ENCODE results near the gene STX19.
A peak's percentile ranks its signal among the peaks of the same experiment; 100 is the strongest.
"Not testable (repeated sequence)": the region's sequence is repeated elsewhere in the genome, so short reads cannot be mapped to it uniquely, and the experiment has no call there.

Gene STX19, protein sequence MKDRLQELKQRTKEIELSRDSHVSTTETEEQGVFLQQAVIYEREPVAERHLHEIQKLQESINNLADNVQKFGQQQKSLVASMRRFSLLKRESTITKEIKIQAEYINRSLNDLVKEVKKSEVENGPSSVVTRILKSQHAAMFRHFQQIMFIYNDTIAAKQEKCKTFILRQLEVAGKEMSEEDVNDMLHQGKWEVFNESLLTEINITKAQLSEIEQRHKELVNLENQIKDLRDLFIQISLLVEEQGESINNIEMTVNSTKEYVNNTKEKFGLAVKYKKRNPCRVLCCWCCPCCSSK
- total RNA-seq: 0 to 0.11 (median 0.05) reads per million in 3 experiments

DNA sequence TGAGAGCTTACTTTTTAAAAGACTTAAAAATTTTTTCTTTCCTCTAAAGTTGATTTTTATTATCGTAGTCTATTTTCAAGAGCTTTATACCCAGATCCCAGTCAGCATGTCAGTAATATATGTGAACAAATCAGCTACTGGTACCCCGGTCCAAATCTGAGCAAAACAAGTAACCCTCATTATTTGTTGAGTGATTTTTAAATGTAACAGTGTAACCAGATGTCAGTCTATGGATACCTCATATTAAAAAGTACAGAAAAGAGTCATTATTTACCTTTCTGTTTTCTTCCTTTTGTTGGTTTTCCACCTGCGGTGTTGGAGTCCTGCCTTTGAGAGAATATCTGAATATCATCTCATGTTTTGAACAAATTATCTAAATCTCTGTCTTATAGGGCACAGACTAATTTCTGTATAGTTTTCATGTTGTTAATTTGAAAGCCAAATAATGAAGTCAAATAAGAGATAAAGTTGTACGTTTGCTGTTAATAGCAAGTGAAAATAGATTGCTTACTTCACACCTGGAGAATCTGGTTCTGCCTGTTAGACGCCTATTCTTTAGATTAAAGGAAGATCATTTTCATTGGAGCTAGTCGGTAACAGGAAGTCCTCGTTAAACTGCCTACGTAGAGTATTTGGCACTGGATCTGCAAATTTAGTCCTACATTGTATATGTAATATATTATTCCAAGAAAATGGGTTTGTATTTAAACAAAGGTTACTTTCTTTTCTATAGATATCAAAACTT is at the start of gene STX19:
STX19 (minus strand) TSS at position 505 of the 745 bp plus-strand sequence. CDS start 13,328 bp downstream, outside the sequence.
- no peak for DNase-seq

DNA sequence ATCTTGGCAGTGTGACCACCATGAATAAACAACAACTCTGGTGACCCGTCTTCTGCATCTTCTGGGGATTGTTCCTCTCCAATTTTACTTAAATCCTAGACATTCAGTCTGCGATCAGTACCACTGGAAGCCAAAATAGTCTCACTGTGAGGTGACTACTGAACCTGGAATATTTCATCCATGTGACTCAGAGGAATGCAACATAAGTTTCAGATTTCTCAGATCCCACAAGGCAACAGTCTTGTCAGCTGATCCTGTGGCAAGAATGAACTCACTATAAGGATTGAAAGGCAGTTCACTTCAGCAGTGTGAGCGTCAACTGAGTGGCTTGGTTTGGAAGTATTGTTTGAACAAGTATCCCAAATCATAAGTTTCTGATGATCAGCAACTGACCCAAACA is 47.7 kb upstream of the STX19 start:
- DNase-seq: no peak

DNA sequence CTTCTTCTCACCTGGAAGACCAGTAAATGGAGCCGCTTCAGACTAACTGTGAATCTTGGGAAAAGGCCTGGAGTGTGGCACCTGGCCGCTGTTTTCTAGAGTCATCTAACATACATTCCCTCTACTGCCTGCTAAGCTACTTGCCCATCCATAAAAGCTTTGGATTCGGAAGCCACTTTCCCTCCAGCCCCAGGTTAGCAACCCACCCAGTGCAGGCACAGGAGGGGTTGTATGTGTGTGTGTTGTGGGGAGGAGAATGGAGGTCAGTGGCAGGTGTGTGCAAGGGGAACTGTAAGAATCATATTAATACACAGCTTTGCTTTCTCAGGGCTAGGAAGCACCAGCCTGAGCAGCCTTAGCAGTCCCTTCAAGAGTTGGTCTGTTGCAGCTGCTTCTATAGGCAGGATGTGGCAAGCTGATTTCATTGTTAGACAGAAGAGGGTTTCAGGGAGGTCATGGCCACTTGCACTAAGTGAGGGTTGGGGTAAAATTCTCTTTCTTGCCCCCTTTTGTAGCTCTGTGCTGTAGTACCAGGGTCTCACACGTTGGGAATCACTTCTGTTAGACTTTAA is 43.4 kb upstream of the STX19 start:
- no peak for DNase-seq

GRCh38 chr3:94070341-94070911 is 42.0 kb upstream of the STX19 start:
- DNase-seq: no peak

DNA sequence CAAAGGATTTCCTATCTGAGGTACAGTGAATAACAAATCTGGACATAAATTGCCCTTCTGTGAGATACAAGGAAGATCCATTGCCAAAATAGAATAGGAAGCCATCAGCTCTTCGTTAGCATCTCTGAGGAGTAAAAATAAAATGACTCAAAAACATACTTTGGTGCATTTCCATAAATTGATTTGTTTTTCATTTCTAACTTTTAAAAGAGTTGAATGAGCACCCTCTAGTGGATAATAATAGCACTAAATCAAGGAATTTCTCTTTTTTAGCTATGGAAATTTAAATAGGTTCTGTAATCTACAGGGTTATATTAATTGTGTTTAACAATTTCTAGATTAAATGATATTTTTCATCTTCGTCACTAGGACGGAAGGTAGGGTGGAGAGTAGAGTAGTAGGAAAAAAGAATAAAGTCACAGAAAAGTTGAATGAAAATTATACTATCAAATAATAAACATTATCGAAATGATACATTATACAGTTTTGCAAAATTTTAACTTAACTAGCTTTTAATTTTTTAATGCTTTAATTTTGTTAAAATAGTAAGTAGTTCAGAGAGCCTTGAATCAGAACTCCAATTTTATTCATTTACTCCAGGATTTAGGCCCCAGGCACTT is 40.9 kb upstream of the STX19 start:
- peak; percentile 15 for DNase-seq

DNA sequence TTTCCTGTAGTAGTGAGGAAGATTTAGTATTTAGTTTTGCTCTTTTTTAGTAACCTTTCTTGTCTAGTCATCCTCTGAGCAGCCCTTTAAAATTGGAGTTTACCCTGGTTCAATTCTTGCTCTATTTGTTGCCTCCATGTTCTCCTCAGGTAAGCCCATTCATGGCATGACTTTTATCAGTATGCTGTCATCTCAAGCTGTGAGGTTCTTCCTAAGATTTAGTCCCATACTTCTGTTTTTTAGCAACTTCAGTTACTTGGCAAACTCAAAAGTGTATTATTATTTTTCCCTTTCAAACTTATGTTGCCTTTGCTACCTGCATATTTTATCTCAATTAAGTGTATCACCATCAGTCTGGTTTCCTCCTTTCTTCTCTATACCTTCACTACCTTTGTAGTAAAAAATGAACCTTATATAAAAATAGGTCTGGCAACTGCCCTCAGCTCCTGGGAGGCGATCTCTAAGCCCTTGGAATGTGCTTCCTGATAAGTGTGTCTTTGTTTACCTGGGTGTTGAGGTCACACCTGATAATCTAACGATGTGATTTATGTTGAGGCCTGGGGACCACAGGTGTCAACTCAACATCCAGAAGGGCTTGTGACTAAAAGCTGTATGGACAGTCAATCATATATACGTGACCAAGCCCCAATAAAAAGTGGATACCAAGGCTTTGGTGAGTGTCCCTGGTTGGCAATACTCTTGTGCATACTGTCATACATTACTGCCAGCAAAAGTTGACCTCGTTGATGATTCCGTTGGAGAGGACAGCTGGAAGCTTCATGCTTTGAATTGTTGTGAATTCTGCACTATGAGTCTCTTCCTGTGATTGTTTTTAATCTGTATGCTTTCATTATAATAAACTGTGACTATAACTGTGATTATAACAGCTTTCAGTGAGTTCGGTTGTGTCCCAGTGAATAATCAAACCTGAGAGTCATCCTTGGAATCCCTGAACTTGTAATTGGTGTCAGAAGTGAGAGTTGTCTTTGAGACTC is 38.4 kb upstream of the STX19 start:
- DNase-seq: no peak

- no peak for DNase-seq
Observed at GRCh38 chr3:94065819-94066480, 37.6 kb upstream of the STX19 start.

GRCh38 chr3:94065122-94065521 is 36.7 kb upstream of the STX19 start:
- DNase-seq: no peak

GRCh38 chr3:94064243-94064860 is 36.0 kb upstream of the STX19 start:
- DNase-seq: no peak

- DNase-seq: no peak
Observed at GRCh38 chr3:94063496-94064119, 35.2 kb upstream of the STX19 start.

- peak; percentile 91 for DNase-seq
Observed at GRCh38 chr3:94062513-94063404, 34.4 kb upstream of the STX19 start, which contains the start of the genes DHFR2 and NSUN3. TSS of gene DHFR2 (minus strand) at chr3:94062916. CDS start at chr3:94061511, 1,405 bp downstream. TSS of gene NSUN3 (plus strand) at chr3:94063061. CDS start at chr3:94063127, 66 bp downstream.

DNA sequence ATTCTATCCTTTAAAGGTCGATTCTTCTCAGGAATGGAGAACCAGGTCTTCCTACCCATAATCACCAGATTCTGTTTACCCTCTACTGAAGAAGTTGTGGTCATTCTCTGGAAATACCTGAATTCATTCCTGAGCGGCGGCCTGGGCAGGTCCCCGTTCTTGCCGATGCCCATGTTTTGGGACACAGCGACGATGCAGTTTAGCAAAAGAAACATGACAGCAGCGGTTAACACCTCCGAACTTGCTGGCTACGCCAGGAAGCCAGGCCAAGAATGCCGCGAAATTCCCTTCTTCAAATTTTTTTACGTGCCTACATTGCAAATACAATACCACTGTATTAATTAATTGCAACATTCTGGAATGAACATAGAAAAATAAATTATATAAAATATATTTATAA is 32.9 kb upstream of the STX19 start:
- no peak for DNase-seq

- no peak for DNase-seq
Observed at GRCh38 chr3:94050546-94050945, 22.1 kb upstream of the STX19 start.

DNA sequence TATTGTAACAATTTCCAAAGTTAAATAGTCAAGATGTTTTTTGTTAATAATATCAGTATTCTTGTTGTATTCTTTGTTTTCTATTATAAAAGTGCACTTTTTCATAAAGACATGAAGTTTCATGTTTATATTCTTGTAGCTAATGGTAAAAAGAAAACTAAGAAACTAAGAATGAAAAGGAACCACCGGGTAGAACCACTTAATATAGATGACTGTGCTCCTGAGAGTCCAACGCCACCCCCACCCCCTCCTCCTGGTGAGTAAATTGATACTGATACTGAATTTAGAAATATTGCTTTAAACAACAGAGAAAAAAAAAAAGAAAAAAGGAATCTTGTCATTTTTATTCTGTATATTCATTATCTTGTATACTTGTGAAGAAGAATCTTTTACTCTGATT is 20.9 kb upstream of the STX19 start:
- DNase-seq: no peak

- DNase-seq: no peak
Observed at GRCh38 chr3:94046533-94046932, 18.1 kb upstream of the STX19 start.

DNA sequence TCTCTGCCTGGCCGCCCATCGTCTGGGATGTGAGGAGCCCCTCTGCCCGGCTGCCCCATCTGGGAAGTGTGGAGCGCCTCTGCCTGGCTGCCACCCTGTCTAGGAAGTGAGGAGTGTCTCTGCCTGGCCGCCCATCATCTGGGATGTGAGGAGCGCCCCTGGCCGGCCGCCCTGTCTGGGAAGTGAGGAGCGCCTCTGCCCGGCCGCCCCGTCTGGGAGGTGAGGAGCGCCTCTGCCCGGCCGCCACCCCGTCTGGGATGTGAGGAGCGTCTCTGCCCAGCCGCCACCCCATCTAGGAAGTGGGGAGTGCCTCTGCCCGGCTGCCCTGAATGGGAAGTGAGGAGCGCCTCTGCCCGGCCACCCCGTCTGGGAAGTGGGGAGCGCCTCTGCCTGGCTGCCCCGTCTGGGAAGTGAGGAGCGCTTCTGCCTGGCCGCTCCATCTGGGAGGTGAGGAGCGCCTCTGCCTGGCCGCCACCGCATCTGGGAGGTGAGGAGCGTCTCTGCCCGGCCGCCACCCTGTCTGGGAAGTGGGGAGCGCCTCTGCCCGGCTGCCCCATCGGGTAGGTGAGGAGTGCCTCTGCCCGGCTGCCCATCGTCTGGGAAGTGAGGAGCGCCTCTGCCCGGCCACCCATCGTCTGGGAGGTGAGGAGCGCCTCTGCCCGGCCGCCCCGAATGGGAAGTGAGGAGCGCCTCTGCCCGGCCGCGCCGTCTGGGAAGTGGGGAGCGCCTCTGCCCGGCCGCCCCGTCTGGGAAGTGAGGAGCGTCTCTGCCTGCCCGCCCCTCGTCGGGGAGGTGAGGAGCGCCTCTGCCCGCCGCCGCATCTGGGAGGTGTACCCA is 15.9 kb upstream of the STX19 start:
- not testable (repeated sequence) for DNase-seq

GRCh38 chr3:94043285-94043684 is 14.9 kb upstream of the STX19 start:
- DNase-seq: no peak

GRCh38 chr3:94036909-94037507 is 8.6 kb upstream of the STX19 start:
- no peak for DNase-seq

All from central memory CD4-positive, alpha-beta T cell (primary cell).